Type B pancreatic cell (in vitro differentiated cells): ENCODE measurements around the gene PLPP4. TPM values are rescaled to one million over a fixed set of nuclear protein-coding genes. Genes with fewer than 3 reads are reported as not detected.

Experiments
- DNase-seq: peaks from one replicate; pipeline ENCODE4 v3.0.0; 2021; ENCODE audit warnings: mixed read lengths; ENCODE audit not compliant: unreplicated experiment; ENCODE audit errors: extremely low spot score
- H3K27ac Mint-ChIP-seq: 2 replicates; pipeline ENCODE4 v1.8.0; 2021; ENCODE audit warnings: mild to moderate bottlenecking, mixed read lengths
- H3K27me3 Mint-ChIP-seq: 2 replicates; pipeline ENCODE4 v1.8.0; 2021; ENCODE audit warnings: mixed read lengths
- H3K36me3 Mint-ChIP-seq: 2 replicates; pipeline ENCODE4 v1.8.0; 2021; ENCODE audit warnings: mixed read lengths
- H3K4me1 Mint-ChIP-seq: one replicate; pipeline ENCODE4 v1.8.0; 2021; ENCODE audit warnings: mixed read lengths; ENCODE audit not compliant: unreplicated experiment
- H3K4me3 Mint-ChIP-seq: 2 replicates; pipeline ENCODE4 v1.8.0; 2021; ENCODE audit warnings: mild to moderate bottlenecking, mixed read lengths
- H3K9me3 Mint-ChIP-seq: 2 replicates; pipeline ENCODE4 v1.8.0; 2021; ENCODE audit warnings: mixed read lengths
- CTCF ChIP-seq: fragments of 200-600 bp; sonication (generic); conservative IDR thresholded peaks from 2 replicates; pipeline ENCODE4 v1.5.0; 2021; ENCODE audit warnings: antibody characterized with exemption, mild to moderate bottlenecking
- total RNA-seq: library from RNA; stranded (reverse); gene quantifications from 2 replicates; pipeline ENCODE4 v1.2.1, GENCODE V29; 2021; ENCODE audit warnings: low replicate concordance

PLPP4 gene
- total RNA-seq, 1 donor from 2014 or later = 4.4 TPM

GRCh38 chr10:120428754-120429153 is 28.3 kb upstream of the PLPP4 start:
- DNase-seq = no peak
- Mint-ChIP-seq H3K27ac (no peak overlapping the region), H3K36me3 (no peaks in the 10 kb centered on the region), H3K4me1 (peaks cover 6% of the 10 kb centered on the region), H3K4me3 (no peak overlapping the region), H3K9me3 (peaks cover 5% of the 10 kb centered on the region), H3K27me3 (peaks cover 12% of the 10 kb centered on the region)
- TF ChIP-seq CTCF = no peak

- no peak overlapping the region for H3K4me3 Mint-ChIP-seq
- H3K36me3 Mint-ChIP-seq = no peaks in the 10 kb centered on the region
- DNase-seq = no peak
- H3K9me3 Mint-ChIP-seq = peaks cover 5% of the 10 kb centered on the region
- TF ChIP-seq CTCF = no peak
- peaks cover 10% of the 10 kb centered on the region for H3K27me3 Mint-ChIP-seq
- H3K27ac Mint-ChIP-seq = no peak overlapping the region
- H3K4me1 Mint-ChIP-seq = peaks cover 6% of the 10 kb centered on the region
Measured at GRCh38 chr10:120429395-120429794, 27.6 kb upstream of the PLPP4 start.

- Mint-ChIP-seq H3K9me3 (no peaks in the 10 kb centered on the region), H3K27ac (no peak overlapping the region), H3K36me3 (no peaks in the 10 kb centered on the region), H3K27me3 (peaks cover 13% of the 10 kb centered on the region), H3K4me1 (peaks cover 6% of the 10 kb centered on the region), H3K4me3 (no peak overlapping the region)
- no peak for TF ChIP-seq CTCF
- no peak for DNase-seq
Measured at GRCh38 chr10:120431251-120431651, 25.8 kb upstream of the PLPP4 start.

DNA sequence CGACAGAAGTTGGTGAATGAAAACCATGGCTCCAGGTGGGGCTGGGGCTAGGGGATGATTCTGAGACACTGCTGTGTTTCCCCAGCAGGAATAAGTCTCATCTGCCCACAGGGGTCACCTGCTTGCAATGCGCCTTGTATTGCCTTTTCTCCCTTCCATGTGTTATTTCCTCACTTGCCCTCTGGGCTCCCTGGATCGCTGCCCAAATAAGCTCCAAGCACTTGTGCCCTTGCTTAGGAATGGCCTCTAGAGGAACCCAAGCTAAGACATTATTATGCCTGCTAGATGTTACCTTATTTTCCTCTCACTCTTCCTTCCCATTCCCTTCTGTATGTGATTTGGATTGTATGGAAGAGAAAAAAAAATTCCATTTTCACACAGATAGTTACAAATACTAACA is 24.8 kb upstream of the PLPP4 start:
- TF ChIP-seq CTCF = no peak
- Mint-ChIP-seq H3K9me3 (no peaks in the 10 kb centered on the region), H3K27ac (no peak overlapping the region), H3K27me3 (peaks cover 21% of the 10 kb centered on the region), H3K36me3 (no peaks in the 10 kb centered on the region), H3K4me1 (peaks cover 6% of the 10 kb centered on the region), H3K4me3 (no peak overlapping the region)
- no peak for DNase-seq

GRCh38 chr10:120433141-120433540 is 23.9 kb upstream of the PLPP4 start:
- Mint-ChIP-seq H3K27ac (no peak overlapping the region), H3K27me3 (peaks cover 21% of the 10 kb centered on the region), H3K9me3 (no peaks in the 10 kb centered on the region), H3K36me3 (no peaks in the 10 kb centered on the region), H3K4me3 (no peak overlapping the region), H3K4me1 (peaks cover 6% of the 10 kb centered on the region)
- TF ChIP-seq CTCF = no peak
- DNase-seq = no peak
